GM23338 (cell line): ENCODE measurements around the gene DTNBP1. TPM values are rescaled to one million over a fixed set of nuclear protein-coding genes. Genes with fewer than 3 reads are reported as not detected.

Experiments used
- ATAC-seq: fragments of 200-7000 bp; cut with Tn5 transposase; 3 replicates; pipeline ENCODE4 v1.9.1; 2020
- DNase-seq: peaks from one replicate; pipeline ENCODE4 v3.0.0-alpha.2; 2015; ENCODE audit warnings: low spot score
- H2AFZ ChIP-seq: fragments of 200-600 bp; sonication (generic); 2 replicates; pipeline ENCODE4 v1.8.0; 2016; ENCODE audit warnings: antibody characterized with exemption, mild to moderate bottlenecking, moderate library complexity
- H3F3A ChIP-seq: fragments of 200-600 bp; sonication (generic); replicated peaks from 2 replicates; pipeline ENCODE4 v1.8.0; 2017; ENCODE audit warnings: antibody characterized with exemption, mixed run types, low read depth
- H3K27ac ChIP-seq: fragments of 200-600 bp; sonication (generic); 2 replicates; pipeline ENCODE4 v1.6.1; 2016; ENCODE audit warnings: low read depth
- H3K27me3 ChIP-seq: fragments of 200-600 bp; sonication (generic); 2 replicates; pipeline ENCODE4 v1.8.0; 2016; ENCODE audit warnings: mild to moderate bottlenecking, mixed run types, moderate library complexity; ENCODE audit not compliant: insufficient read depth
- H3K36me3 ChIP-seq: fragments of 200-600 bp; sonication (generic); 2 replicates; pipeline ENCODE4 v1.8.0; 2016; ENCODE audit warnings: mild to moderate bottlenecking; ENCODE audit not compliant: insufficient read depth
- H3K4me1 ChIP-seq: fragments of 200-600 bp; sonication (generic); 2 replicates; pipeline ENCODE4 v1.8.0; 2016; ENCODE audit warnings: mild to moderate bottlenecking, moderate library complexity; ENCODE audit not compliant: insufficient read depth
- H3K4me2 ChIP-seq: fragments of 200-600 bp; sonication (generic); 2 replicates; pipeline ENCODE4 v1.7.1; 2017; ENCODE audit warnings: mixed run types
- H3K4me3 ChIP-seq: fragments of 200-600 bp; sonication (generic); 2 replicates; pipeline ENCODE4 v1.6.1; 2016; ENCODE audit warnings: mixed run types
- H3K79me2 ChIP-seq: fragments of 200-600 bp; sonication (generic); replicated peaks from 2 replicates; pipeline ENCODE4 v1.8.0; 2017; ENCODE audit warnings: mild to moderate bottlenecking; ENCODE audit not compliant: insufficient read depth
- H3K9me2 ChIP-seq: fragments of 200-600 bp; sonication (generic); 2 replicates; pipeline ENCODE4 v1.8.0; 2017; ENCODE audit not compliant: insufficient read depth
- H4K20me1 ChIP-seq: fragments of 200-600 bp; sonication (generic); replicated peaks from 2 replicates; pipeline ENCODE4 v1.8.0; 2017; ENCODE audit warnings: mild to moderate bottlenecking; ENCODE audit not compliant: insufficient read depth
- H3K27ac Mint-ChIP-seq: 2 replicates; pipeline ENCODE4 v1.8.0; 2020; ENCODE audit warnings: inconsistent platforms, mild to moderate bottlenecking, moderate library complexity, mixed read lengths
- H3K27me3 Mint-ChIP-seq: 3 replicates; pipeline ENCODE4 v1.8.0; 2022; ENCODE audit warnings: low read depth, mild to moderate bottlenecking, moderate library complexity, mixed read lengths, inconsistent platforms; ENCODE audit not compliant: insufficient read depth, poor library complexity
- H3K36me3 Mint-ChIP-seq: 3 replicates; pipeline ENCODE4 v1.8.0; 2021; ENCODE audit warnings: low read depth, mild to moderate bottlenecking, inconsistent platforms, moderate library complexity, mixed read lengths
- H3K4me1 Mint-ChIP-seq: 3 replicates; pipeline ENCODE4 v1.8.0; 2020; ENCODE audit warnings: mild to moderate bottlenecking, inconsistent platforms, mixed read lengths
- H3K4me3 Mint-ChIP-seq: 3 replicates; pipeline ENCODE4 v1.8.0; 2021; ENCODE audit warnings: moderate library complexity, mild to moderate bottlenecking, inconsistent platforms, mixed read lengths
- H3K9me3 Mint-ChIP-seq: 3 replicates; pipeline ENCODE4 v1.8.0; 2020; ENCODE audit warnings: moderate library complexity, mild to moderate bottlenecking, inconsistent platforms, mixed read lengths
- CTCF ChIP-seq, 2 experiments: fragments of 200-600 bp in 1 of 2; sonication (generic) in 1 of 2; conservative IDR thresholded peaks; 2 replicates each; pipeline versions ENCODE4 v1.5.1 to v1.6.1; 2016 to 2017; ENCODE audit warnings: antibody characterized with exemption in 2 of 2, low read depth in 2 of 2, mild to moderate bottlenecking in 2 of 2, moderate library complexity in 1 of 2
- EZH2phosphoT487 ChIP-seq: fragments of 200-600 bp; sonication (generic); IDR thresholded peaks from one replicate; pipeline ENCODE4 v1.8.1; 2018; ENCODE audit warnings: antibody characterized with exemption; ENCODE audit not compliant: unreplicated experiment
- NANOG ChIP-seq: IDR thresholded peaks from 2 replicates; pipeline ENCODE4 v1.6.1; 2016; ENCODE audit warnings: antibody characterized with exemption, borderline replicate concordance
- ZNF462 ChIP-seq: fragments of 250-450 bp; sonication (Bioruptor Pico); IDR thresholded peaks from 2 replicates; pipeline ENCODE4 v1.5.0; 2020; ENCODE audit warnings: mild to moderate bottlenecking, moderate library complexity
- polyA plus RNA-seq: library from polyadenylated mRNA; unstranded; fragments of >200 nt; fragmentation: Nextera tagmentation; extraction: Ambion mirVana; gene quantifications from 2 replicates; pipeline ENCODE4 v1.2.1, GENCODE V29; 2016
- total RNA-seq: library from RNA; depleted of rRNA; stranded (reverse); fragments of >200 nt; shearing (Covaris generic); gene quantifications from 2 replicates; pipeline ENCODE4 v1.2.3, GENCODE V29; 2014

Gene DTNBP1
- total and polyA plus RNA-seq, 2 experiments from 2014 or later = 12.1 to 20.1 TPM

GRCh38 chr6:15528870-15529269 lies 134.0 kb downstream of the DTNBP1 start:
- no peak overlapping the region for H2AFZ ChIP-seq
- no peak for ATAC-seq

More at GRCh38 chr6:15528870-15529269, 134.0 kb downstream of the DTNBP1 start:
- peaks cover 1% of the 10 kb centered on the region; the same call in 1 of the 2 replicates for H4K20me1 ChIP-seq
- peaks cover 41% of the 10 kb centered on the region for H3K27me3 Mint-ChIP-seq
- H3K27ac ChIP-seq = no peak overlapping the region
- H3K4me3 Mint-ChIP-seq = no peak overlapping the region
- peaks cover 36% of the 10 kb centered on the region for H3K9me3 Mint-ChIP-seq
- H3K4me1 ChIP-seq = no peaks in the 10 kb centered on the region
- H3K4me3 ChIP-seq = no peak overlapping the region
- H3K27ac Mint-ChIP-seq = no peak overlapping the region
- H3K4me2 ChIP-seq = no peak overlapping the region
- H3F3A ChIP-seq = peaks cover 13% of the 10 kb centered on the region; the same call in 1 of the 2 replicates
- DNase-seq = no peak
- H3K36me3 Mint-ChIP-seq = peaks cover 50% of the 10 kb centered on the region
- no peak for TF ChIP-seq EZH2phosphoT487
- no peak for TF ChIP-seq NANOG
- TF ChIP-seq ZNF462 (CRISPR knock-in tag) = no peak
- TF ChIP-seq CTCF (conservative IDR thresholded peaks at IDR 0.05; ENCODE audit: low read depth in 2 of 2) = no peak
- no peaks in the 10 kb centered on the region for H3K9me2 ChIP-seq
- H3K27me3 ChIP-seq = no peaks in the 10 kb centered on the region
- H3K4me1 Mint-ChIP-seq = peaks cover 3% of the 10 kb centered on the region; the same call in 1 of the 3 replicates
- 0 out of 2 replicates have a peak, but pooled peaks cover 4% of the 10 kb centered on the region for H3K36me3 ChIP-seq
- no peaks in the 10 kb centered on the region for H3K79me2 ChIP-seq
